Upper lobe of left lung (tissue), 4 donors: ENCODE results near the gene CUX1.

Source experiments
- POLR2A ChIP-seq, 4 donors: fragments of 450-650 bp; IDR thresholded peaks; one replicate each; pipeline ENCODE4 v1.5.1; 2016 to 2017; ENCODE audit warnings: antibody characterized with exemption in 4 of 4, mild to moderate bottlenecking in 2 of 4
- POLR2AphosphoS5 ChIP-seq, 2 donors: sonication (generic); formaldehyde crosslinking; IDR thresholded peaks; one replicate each; pipeline ENCODE4 v1.5.1; 2017; ENCODE audit warnings: antibody characterized with exemption in 2 of 2
- TF ChIP-seq, protein P1 (sequence below), 6 experiments: fragments of 450-650 bp in 4 of 6; fragments of 200-600 bp in 2 of 6; sonication (generic) in 2 of 6; IDR thresholded peaks; one replicate each; pipeline ENCODE4 v1.5.1; 2016 to 2019; ENCODE audit warnings: antibody characterized with exemption in 6 of 6

DNA sequence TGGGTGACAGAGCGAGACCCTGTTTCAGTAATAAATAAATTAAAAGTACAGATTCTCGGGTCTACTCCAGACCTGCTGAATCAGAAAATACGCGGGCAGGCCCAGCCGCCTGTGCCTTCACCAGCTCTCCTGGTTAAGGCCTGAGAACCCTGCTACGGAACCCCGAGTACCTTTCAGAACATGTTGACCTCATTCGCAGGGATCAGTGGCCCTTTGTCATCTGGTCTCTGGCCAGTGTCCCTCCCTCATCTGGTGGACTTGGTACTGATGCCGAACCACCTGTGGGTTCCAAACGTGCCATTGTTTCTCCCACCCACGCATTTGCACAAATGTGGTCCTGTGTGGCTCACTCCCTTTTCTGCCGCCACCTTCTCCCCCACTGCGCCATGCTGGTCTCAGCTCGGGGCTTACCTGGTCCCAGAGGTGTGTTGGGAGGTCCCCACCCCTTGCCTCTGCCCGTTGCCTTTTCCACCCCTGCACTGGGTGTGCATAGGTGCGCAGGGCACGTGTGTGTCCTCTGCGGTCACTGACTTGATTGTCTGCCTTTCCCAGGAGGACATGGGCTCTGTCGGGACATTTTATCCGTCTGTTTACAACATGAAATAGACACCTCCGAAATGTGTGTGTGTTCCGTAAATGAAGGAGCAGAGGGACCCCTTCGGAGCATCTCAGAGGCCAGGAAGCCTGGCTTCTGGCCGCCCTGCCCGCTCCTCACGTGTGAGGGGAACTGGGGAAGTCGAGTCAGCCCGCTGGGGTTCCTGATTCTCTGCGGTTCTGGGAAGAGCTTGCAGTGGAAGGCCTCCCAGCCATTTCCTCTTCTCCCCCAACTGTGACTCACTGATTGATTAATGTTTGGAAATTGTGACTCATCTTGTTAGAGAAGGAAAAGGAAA, 135.2 kb downstream of the CUX1 start:
- TF ChIP-seq, protein P1, sequence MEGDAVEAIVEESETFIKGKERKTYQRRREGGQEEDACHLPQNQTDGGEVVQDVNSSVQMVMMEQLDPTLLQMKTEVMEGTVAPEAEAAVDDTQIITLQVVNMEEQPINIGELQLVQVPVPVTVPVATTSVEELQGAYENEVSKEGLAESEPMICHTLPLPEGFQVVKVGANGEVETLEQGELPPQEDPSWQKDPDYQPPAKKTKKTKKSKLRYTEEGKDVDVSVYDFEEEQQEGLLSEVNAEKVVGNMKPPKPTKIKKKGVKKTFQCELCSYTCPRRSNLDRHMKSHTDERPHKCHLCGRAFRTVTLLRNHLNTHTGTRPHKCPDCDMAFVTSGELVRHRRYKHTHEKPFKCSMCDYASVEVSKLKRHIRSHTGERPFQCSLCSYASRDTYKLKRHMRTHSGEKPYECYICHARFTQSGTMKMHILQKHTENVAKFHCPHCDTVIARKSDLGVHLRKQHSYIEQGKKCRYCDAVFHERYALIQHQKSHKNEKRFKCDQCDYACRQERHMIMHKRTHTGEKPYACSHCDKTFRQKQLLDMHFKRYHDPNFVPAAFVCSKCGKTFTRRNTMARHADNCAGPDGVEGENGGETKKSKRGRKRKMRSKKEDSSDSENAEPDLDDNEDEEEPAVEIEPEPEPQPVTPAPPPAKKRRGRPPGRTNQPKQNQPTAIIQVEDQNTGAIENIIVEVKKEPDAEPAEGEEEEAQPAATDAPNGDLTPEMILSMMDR (IDR thresholded peaks at IDR 0.05) = no peak
- TF ChIP-seq POLR2A (IDR thresholded peaks at IDR 0.05) = no peak
- peak in 1 of 2 donors; percentile 10 for TF ChIP-seq POLR2AphosphoS5 (IDR thresholded peaks at IDR 0.05)
